H7 (cell line): ENCODE measurements around the gene DHCR24. TPM values are rescaled to one million over a fixed set of nuclear protein-coding genes. Genes with fewer than 3 reads are reported as not detected.
A peak's percentile ranks its signal among the peaks of the same experiment; 100 is the strongest.

Source experiments
- DNase-seq: peaks from one replicate; pipeline ENCODE4 v3.0.0; 2012
- H3K27me3 ChIP-seq: 2 replicates; pipeline ENCODE4 v1.6.0; 2011; ENCODE audit warnings: mild to moderate bottlenecking, low read length; ENCODE audit not compliant: control insufficient read depth, insufficient read depth
- H3K36me3 ChIP-seq: replicated peaks from 2 replicates; pipeline ENCODE4 v1.5.1; 2011; ENCODE audit warnings: low read length; ENCODE audit not compliant: control insufficient read depth, insufficient read depth
- H3K4me3 ChIP-seq: 2 replicates; pipeline ENCODE4 v1.5.1; 2011; ENCODE audit warnings: low read depth, mild to moderate bottlenecking, control low read depth, low read length, moderate library complexity; ENCODE audit not compliant: insufficient read depth
- total RNA-seq: library from RNA; depleted of rRNA; stranded (reverse); fragments of >200 nt; shearing (Covaris generic); gene quantifications from 2 replicates; pipeline ENCODE4 v1.2.3, GENCODE V29; 2014

The DHCR24 gene
- total RNA-seq, 1 experiment from 2014 or later: 349 TPM

DNA sequence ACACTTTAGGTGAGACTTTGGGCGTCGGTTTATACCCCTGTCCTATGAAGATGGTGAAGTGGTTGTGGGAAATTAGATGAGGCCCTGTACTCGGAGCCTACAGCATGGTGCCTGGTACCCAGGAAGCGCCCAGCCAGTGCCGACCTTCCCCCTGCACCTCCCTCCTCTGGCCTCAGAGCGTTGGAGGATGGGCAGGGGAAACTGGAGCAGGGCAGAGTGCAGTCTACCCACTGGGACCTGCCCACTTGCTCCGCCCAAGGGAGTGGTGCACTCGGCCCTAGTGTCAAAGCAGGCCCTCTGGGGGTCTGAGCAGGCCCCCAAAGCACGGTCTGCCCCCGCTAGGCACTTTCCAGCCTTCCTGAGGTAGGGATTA, 72.9 kb downstream of the DHCR24 start:
- no peaks in the 10 kb centered on the region; the same call in 1 of the 2 replicates for H3K27me3 ChIP-seq
- no peaks in the 10 kb centered on the region for H3K36me3 ChIP-seq
- H3K4me3 ChIP-seq: no peak overlapping the region
- DNase-seq: peak; percentile 67

DNA sequence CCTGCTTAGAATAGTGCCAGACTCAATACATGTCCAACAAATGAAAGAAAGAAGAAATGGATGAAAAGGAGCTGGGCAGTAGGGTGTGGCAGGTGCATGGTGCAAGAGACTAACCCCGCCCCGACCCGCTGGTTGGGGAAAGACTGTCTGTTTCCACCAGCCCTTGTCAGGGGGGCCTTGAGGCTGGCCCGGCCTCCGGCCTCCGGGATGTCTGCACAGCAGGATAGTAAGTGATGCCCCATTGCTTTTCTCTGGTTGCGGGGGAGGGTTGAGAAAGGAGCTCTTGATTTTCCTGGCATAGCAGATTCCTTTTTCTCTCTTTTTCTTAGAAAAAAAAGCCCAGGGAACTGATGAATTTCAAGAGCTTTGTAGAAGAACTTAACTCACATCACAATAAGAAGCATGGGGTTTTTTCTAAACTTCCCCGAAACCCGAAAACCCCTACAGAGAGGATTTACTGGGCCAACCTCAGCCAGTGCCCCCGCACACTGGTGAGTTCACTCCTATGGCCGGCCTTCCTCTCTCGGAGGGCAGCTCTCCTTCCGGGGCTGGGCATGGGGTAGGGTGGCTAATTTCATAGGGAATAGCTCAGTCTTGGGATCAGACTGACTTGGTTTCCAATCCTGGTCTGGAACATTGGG, 73.4 kb downstream of the DHCR24 start:
- Histone ChIP-seq H3K4me3 (no peak overlapping the region), H3K36me3 (no peaks in the 10 kb centered on the region), H3K27me3 (no peaks in the 10 kb centered on the region; the same call in 1 of the 2 replicates)
- peak; percentile 86 for DNase-seq

GRCh38 chr1:54812801-54813484, 74.1 kb downstream of the DHCR24 start:
- DNase-seq: peak; percentile 37
- Histone ChIP-seq H3K4me3 (no peak overlapping the region), H3K36me3 (no peaks in the 10 kb centered on the region), H3K27me3 (no peaks in the 10 kb centered on the region; the same call in 1 of the 2 replicates)

DNA sequence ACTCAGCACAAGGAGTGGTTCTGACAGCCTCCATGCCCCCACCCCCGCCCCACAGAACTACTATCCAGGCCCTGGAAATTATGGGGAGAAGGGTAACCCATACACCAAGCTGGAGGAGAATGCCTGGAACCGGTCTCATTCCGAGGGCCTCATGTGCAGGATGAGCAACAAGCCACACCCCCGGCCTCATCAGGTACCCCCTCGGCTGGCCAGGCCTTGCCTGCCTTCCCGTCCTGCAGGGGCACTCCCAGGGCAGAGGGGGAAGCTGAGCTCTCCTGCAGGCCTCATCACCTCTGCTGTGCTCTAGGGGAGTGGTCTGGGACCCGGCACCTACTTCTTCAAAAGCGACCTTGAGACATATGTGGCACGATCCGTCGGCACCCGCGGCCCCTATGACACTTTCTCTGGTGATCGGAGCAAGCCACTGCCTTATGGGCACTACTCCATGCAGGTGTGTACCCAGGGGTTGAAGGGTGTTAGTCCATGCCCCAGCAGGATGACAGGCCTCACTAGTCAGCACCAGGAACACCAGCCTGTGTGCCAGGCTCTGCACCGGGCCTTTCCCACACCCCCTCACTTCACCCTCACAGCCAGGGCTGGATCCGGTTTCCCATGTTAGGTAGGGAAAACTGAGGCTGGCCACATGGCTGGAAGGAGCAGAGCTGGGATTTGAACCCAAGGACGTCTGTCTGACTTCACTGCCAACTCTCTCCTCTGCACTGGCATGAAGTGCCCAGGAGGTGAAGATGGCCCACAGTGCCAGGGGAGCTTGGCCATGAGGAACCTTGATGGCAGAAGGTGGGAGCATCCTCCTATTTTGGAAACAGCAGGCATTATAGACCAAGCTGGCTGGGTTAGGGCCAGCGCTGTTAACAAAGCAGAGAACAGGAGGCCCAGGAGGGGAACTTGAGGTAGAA, 75.0 kb downstream of the DHCR24 start:
- H3K36me3 ChIP-seq: no peaks in the 10 kb centered on the region
- peak; percentile 48 for DNase-seq
- no peaks in the 10 kb centered on the region; the same call in 1 of the 2 replicates for H3K27me3 ChIP-seq
- no peak overlapping the region for H3K4me3 ChIP-seq

DNA sequence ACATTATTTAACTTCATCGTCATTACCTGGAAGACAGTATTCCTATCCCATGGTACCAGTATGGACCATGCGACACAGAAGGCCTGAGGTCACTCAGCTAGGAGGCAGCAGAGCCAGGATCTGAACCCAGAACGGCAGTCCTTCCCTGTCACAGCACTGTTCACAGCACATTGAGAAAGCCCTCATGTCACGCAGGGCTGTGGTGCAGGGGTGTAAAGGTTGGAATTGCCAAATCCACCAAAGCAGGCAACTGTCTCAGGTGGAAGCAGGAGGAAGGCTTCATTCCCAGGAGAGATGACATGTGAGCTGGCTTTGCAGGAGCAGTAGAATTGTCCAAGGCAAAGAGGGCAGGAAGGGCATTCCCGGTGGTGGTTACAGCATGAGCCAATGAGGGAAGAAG, 75.9 kb downstream of the DHCR24 start:
- DNase-seq: no peak
- Histone ChIP-seq H3K27me3 (no peaks in the 10 kb centered on the region), H3K4me3 (no peak overlapping the region), H3K36me3 (no peaks in the 10 kb centered on the region)

- DNase-seq: peak; percentile 94
- H3K27me3 ChIP-seq: no peaks in the 10 kb centered on the region; the same call in 1 of the 2 replicates
- no peaks in the 10 kb centered on the region for H3K36me3 ChIP-seq
- H3K4me3 ChIP-seq: no peak overlapping the region
These were observed 76.6 kb downstream of the DHCR24 start for GRCh38 chr1:54810153-54810942.

DNA sequence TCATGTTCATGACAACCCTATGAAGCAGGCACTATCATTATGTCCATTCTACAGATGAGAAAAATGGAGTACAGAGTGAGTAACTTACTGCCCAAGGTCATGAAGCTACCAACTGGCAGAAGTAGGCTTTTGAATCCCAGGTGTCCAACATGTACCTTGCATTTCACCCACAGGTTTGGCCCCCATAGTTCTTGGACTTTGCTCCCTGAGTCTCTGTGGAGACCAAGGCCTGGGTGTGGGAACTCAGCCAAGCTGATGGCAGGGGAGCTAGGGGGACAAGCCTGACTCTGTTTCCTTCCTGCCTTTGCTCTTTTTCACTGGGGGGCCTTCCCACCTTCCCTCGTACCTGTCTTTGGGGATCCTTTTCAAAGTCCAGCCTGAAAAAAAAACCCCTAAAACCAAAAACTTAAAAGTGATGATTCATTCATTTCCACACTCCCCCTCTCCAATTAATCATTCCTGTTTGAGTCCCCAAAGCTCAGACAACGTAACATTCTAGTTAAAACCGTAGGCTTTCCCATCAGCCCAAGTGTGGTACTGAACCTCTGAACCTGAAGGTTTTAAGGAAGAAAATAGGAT, 77.4 kb downstream of the DHCR24 start:
- no peak for DNase-seq
- H3K27me3 ChIP-seq: no peaks in the 10 kb centered on the region; the same call in 1 of the 2 replicates
- no peaks in the 10 kb centered on the region for H3K36me3 ChIP-seq
- no peak overlapping the region for H3K4me3 ChIP-seq

DNA sequence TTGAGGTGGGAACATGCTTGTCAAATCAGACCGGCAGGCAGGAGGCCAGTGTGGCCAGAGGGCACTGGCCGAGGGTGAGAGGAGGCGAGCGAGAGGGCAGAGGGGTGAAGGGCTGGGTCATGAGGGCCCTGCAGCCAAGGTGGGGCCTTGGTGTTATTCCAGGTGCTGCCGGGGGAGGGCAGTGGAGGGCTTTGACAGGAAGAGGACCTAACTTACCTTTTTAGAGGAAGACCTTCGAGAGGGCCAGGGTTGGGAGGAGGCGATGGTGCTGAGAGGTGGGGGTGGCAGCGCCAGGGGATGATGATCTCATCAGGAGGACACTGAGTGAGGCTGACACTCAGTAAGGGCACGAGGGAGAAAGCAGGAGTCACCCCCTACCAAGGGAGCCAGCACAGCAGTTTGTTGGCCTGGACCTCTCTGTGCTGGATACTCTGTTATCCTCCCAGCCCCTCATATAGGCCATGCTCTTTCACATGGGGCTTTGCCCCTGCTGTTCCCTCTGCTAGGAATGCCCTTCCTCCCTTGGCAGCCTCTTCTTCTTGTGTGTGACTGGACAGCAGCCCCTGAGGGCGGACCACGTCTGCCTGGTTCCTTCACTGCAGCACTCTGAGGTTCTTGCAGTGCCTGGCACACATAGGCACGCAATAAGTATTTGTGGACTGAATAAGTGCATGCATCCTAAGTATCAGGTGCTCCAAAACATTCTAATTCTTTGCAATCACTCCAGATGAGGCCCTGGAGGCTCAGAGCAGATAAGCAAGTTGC, 78.4 kb downstream of the DHCR24 start:
- Histone ChIP-seq H3K4me3 (no peak overlapping the region), H3K27me3 (no peaks in the 10 kb centered on the region; the same call in 1 of the 2 replicates), H3K36me3 (no peaks in the 10 kb centered on the region)
- DNase-seq: peak; percentile 56

- Histone ChIP-seq H3K27me3 (no peaks in the 10 kb centered on the region; the same call in 1 of the 2 replicates), H3K36me3 (no peaks in the 10 kb centered on the region), H3K4me3 (no peak overlapping the region)
- DNase-seq: no peak
These were observed 79.2 kb downstream of the DHCR24 start for GRCh38 chr1:54807756-54808155.

DNA sequence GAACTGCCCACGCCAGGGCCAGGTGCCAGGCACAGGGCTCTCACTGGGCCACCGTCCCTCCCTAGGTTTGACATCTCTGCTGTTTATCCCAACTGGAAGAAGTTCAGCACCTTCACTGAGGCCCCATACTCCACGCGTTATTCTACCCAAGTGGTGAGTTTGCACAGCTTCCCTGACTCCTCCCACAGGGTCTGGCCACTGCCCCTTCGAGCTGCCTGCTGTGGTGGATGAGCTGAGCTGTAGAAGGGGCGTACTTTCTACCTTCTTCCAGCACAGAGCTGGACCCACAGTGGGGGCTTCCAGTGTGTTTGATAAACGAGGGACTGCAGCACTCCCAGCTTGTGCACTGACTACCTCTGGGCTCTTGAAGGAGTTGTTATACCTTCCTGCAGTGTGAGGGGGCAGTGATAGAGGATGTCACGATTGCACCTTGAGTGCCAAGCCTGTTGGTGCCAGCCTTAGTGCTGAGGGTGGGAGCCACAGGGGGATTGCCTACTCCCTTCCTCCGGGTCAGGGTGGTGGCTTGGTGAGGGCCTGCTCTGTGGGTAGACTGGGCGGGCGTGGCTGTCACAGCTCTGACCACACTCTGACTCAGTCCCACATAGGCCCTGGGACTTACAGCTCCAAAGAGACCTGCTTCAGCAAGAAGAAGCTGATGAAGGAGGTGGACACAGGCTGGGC, 79.9 kb downstream of the DHCR24 start:
- Histone ChIP-seq H3K4me3 (no peak overlapping the region), H3K36me3 (no peaks in the 10 kb centered on the region), H3K27me3 (no peaks in the 10 kb centered on the region; the same call in 1 of the 2 replicates)
- no peak for DNase-seq

DNA sequence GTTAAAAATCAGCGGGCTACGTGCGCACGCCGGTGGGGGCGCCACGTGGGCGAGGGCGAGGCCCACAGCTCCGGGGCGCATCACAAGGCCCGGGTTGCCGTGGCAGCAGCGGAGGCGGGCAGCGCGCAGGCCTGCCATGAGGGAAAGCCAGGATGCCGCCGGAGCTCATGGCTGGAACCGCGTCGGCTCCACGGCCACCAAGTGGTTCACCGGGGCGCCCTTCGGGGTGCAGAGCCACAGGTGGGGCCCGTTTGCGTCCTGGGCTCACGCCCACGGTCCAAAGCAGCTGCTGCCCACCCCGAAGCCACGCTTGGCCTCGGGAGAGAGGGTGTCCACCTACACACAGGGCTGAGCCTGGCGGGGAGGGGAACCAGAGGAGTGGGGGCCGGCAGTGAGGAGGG, 81.0 kb downstream of the DHCR24 start:
- Histone ChIP-seq H3K27me3 (peaks cover 8% of the 10 kb centered on the region), H3K36me3 (no peaks in the 10 kb centered on the region), H3K4me3 (no peak overlapping the region)
- no peak for DNase-seq

DNA sequence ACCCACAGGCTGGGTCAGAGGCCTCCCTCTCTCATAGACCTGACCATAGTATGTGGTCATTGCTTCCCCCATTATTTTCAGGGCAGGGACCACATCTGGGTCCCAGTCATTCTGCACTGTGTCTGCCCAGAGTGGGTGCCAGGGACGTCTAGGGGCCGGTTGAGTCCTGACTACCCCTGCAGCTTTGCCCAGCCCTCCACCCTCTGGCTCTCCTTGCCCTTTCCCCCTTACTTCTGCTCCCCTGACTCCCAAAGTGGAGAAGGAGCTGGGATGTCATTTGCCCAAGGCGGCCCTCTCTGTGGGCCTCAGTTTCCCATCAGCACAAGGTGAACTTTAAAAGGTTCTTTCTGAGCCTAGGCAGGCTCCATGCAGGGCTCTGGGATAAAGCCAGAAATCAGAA, 81.5 kb downstream of the DHCR24 start:
- no peak overlapping the region for H3K4me3 ChIP-seq
- H3K27me3 ChIP-seq: peaks cover 12% of the 10 kb centered on the region
- no peak for DNase-seq
- no peaks in the 10 kb centered on the region for H3K36me3 ChIP-seq
